PC-3 (cell line): ENCODE measurements around the gene SLC25A25. TPM values are rescaled to one million over a fixed set of nuclear protein-coding genes. Genes with fewer than 3 reads are reported as not detected.

ENCODE experiments used
- ATAC-seq: fragments of 200-7000 bp; cut with Tn5 transposase; 2 replicates; pipeline ENCODE4 v1.9.1; 2020; ENCODE audit warnings: mild to moderate bottlenecking, moderate library complexity
- BruUV-seq: library from RNA; stranded (reverse); fragments of 400-500 nt; replicated peaks from 2 replicates; lab custom pipeline; 2021; lab: Mats Ljungman, UMichigan
- CTCF ChIA-PET: fragments of 300-600 bp; sonication (Branson Sonifier 250); formaldehyde crosslinking; loops from one replicate; lab custom pipeline; 2022; ENCODE audit warnings: antibody characterized with exemption; lab: Charles Lee
- POLR2A ChIA-PET: fragments of 300-600 bp; sonication (Branson Sonifier 250); formaldehyde crosslinking; loops from one replicate; lab custom pipeline; 2022; ENCODE audit warnings: antibody characterized with exemption; ENCODE audit not compliant: unreplicated experiment; lab: Charles Lee
- DNase-seq: peaks from one replicate; pipeline ENCODE4 v3.0.0-alpha.2; 2015
- H2AFZ ChIP-seq: fragments of 300-600 bp; sonication (generic); 2 replicates; pipeline ENCODE4 v1.6.0; 2016; ENCODE audit warnings: antibody characterized with exemption, low read length
- H3F3A ChIP-seq: fragments of 300-600 bp; sonication (generic); one replicate; pipeline ENCODE4 v1.6.0; 2017; ENCODE audit warnings: antibody characterized with exemption, low read length, control low read depth, mild to moderate bottlenecking; ENCODE audit not compliant: unreplicated experiment
- H3K27ac ChIP-seq: fragments of 300-600 bp; sonication (generic); 2 replicates; pipeline ENCODE4 v1.5.1; 2016; ENCODE audit warnings: mild to moderate bottlenecking, low read length
- H3K27me3 ChIP-seq: fragments of 300-600 bp; sonication (generic); 2 replicates; pipeline ENCODE4 v1.6.1; 2016; ENCODE audit warnings: low read length, mixed read lengths
- H3K36me3 ChIP-seq: fragments of 300-600 bp; sonication (generic); 2 replicates; pipeline ENCODE4 v1.6.1; 2016; ENCODE audit warnings: low read depth, mixed run types, low read length, mixed read lengths
- H3K4me1 ChIP-seq: fragments of 300-600 bp; sonication (generic); 2 replicates; pipeline ENCODE4 v1.5.1; 2016; ENCODE audit warnings: low read length; ENCODE audit not compliant: insufficient read depth
- H3K4me2 ChIP-seq: fragments of 300-600 bp; sonication (generic); 2 replicates; pipeline ENCODE4 v1.6.0; 2016; ENCODE audit warnings: low read length
- H3K4me3 ChIP-seq: fragments of 300-600 bp; sonication (generic); 2 replicates; pipeline ENCODE4 v1.5.1; 2016; ENCODE audit warnings: mild to moderate bottlenecking, low read length, mixed read lengths
- H3K79me2 ChIP-seq: fragments of 300-600 bp; sonication (generic); 2 replicates; pipeline ENCODE4 v1.6.1; 2017; ENCODE audit warnings: low read length, mixed read lengths
- H3K9ac ChIP-seq: fragments of 300-600 bp; sonication (generic); 2 replicates; pipeline ENCODE4 v1.6.0; 2016; ENCODE audit warnings: mild to moderate bottlenecking, low read length
- H3K9me2 ChIP-seq: fragments of 300-600 bp; sonication (generic); replicated peaks from 2 replicates; pipeline ENCODE4 v1.6.1; 2016; ENCODE audit warnings: mixed run types, low read length, mixed read lengths
- H3K9me3 ChIP-seq: fragments of 300-600 bp; sonication (generic); 2 replicates; pipeline ENCODE4 v1.6.1; 2016; ENCODE audit warnings: low read length, mixed read lengths
- H4K20me1 ChIP-seq: fragments of 300-600 bp; sonication (generic); 2 replicates; pipeline ENCODE4 v1.6.1; 2016; ENCODE audit warnings: low read length, mixed read lengths
- CTCF ChIP-seq: fragments of 300-600 bp; sonication (generic); conservative IDR thresholded peaks from 2 replicates; pipeline ENCODE4 v1.5.1; 2017; ENCODE audit warnings: antibody characterized with exemption, low read depth, mild to moderate bottlenecking, low read length
- EZH2 ChIP-seq: fragments of 300-600 bp; sonication (generic); IDR thresholded peaks from one replicate; pipeline ENCODE4 v1.6.1; 2017; ENCODE audit warnings: antibody characterized with exemption, mild to moderate bottlenecking, low read length; ENCODE audit not compliant: unreplicated experiment
- EZH2phosphoT487 ChIP-seq: fragments of 300-600 bp; sonication (generic); IDR thresholded peaks from 2 replicates; pipeline ENCODE4 v1.6.1; 2018; ENCODE audit warnings: mild to moderate bottlenecking, antibody characterized with exemption, low read length, borderline replicate concordance
- intact Hi-C: fragments of 100-400 bp; cut with micrococcal nuclease; formaldehyde crosslinking; loops from 2 replicates; pipeline ENCODE4 v1.9.0; 2023
- total RNA-seq: library from RNA; depleted of rRNA; stranded (reverse); fragments of >200 nt; gene quantifications from 2 replicates; pipeline ENCODE4 v1.2.3, GENCODE V29; 2014; rRNA removed

The SLC25A25 gene
- total RNA-seq, 1 experiment from 2014 or later = 25.2 TPM

- TF ChIP-seq EZH2phosphoT487 = no peak
- no peak for TF ChIP-seq CTCF
- no peak for TF ChIP-seq EZH2
- Histone ChIP-seq H3K4me2 (no peak overlapping the region), H3K79me2 (peaks cover 7% of the 10 kb centered on the region), H3K9ac (no peak overlapping the region), H3K36me3 (no peaks in the 10 kb centered on the region), H4K20me1 (no peaks in the 10 kb centered on the region), H3K4me3 (no peak overlapping the region), H3F3A (no peaks in the 10 kb centered on the region), H3K27ac (no peak overlapping the region), H3K9me2 (no peaks in the 10 kb centered on the region), H3K27me3 (no peaks in the 10 kb centered on the region), H3K9me3 (no peaks in the 10 kb centered on the region), H3K4me1 (peaks cover 7% of the 10 kb centered on the region), H2AFZ (no peak overlapping the region)
- BruUV-seq = no TSS peak
- ChIA-PET POLR2A (no interaction called here), CTCF (no interaction called here)
- no peak for DNase-seq
- ATAC-seq = no peak
- intact Hi-C loops = no loop called here
These were observed 87.9 kb downstream of the SLC25A25 start for GRCh38 chr9:128155736-128156500.

Other genes starting within 250 kb of the SLC25A25 start
- 1.1 and 1.2 TPM in 2 replicates for gene ENG, start 213.6 kb upstream of the SLC25A25 start, total RNA-seq
- 79.1 and 105 TPM in 2 replicates for gene AK1, start 190.6 kb upstream of the SLC25A25 start, total RNA-seq
- 8.5 and 14.5 TPM in 2 replicates for gene ST6GALNAC6, start 168.6 kb upstream of the SLC25A25 start, total RNA-seq
- gene ST6GALNAC4, start 151.2 kb upstream of the SLC25A25 start, total RNA-seq = 26.9 and 27.8 TPM in 2 replicates
- gene PIP5KL1, start 137.5 kb upstream of the SLC25A25 start, total RNA-seq = 5.1 and 5.4 TPM in 2 replicates
- 32.0 and 33.0 TPM in 2 replicates for gene DPM2, start 130.4 kb upstream of the SLC25A25 start, total RNA-seq
- 10.8 and 26.1 TPM in 2 replicates for gene EEIG1, start 87.2 kb upstream of the SLC25A25 start, total RNA-seq
- gene NAIF1, start 912 bp upstream of the SLC25A25 start, total RNA-seq = 8.4 and 11.1 TPM in 2 replicates
- 250 and 258 TPM in 2 replicates for gene PTGES2, start 59.5 kb downstream of the SLC25A25 start, total RNA-seq
- 153 and 154 TPM in 2 replicates for gene LCN2, start 81.2 kb downstream of the SLC25A25 start, total RNA-seq
- gene BBLN, start 92.0 kb downstream of the SLC25A25 start, total RNA-seq = 158 and 171 TPM in 2 replicates
- 46.1 and 67.7 TPM in 2 replicates for gene CIZ1, start 123.3 kb downstream of the SLC25A25 start, total RNA-seq
- gene DNM1, start 135.1 kb downstream of the SLC25A25 start, total RNA-seq = 24.1 and 36.4 TPM in 2 replicates
- gene GOLGA2, start 207.8 kb downstream of the SLC25A25 start, total RNA-seq = 60.5 and 86.1 TPM in 2 replicates
- 63.1 and 66.8 TPM in 2 replicates for gene SWI5, start 208.0 kb downstream of the SLC25A25 start, total RNA-seq